Spinal cord (tissue), 10 donors: ENCODE results near the gene RNF6. TPM values are rescaled to one million over a fixed set of nuclear protein-coding genes. Genes with fewer than 3 reads are reported as not detected.

Source experiments
- DNase-seq, 6 donors: peaks; one replicate each; pipeline versions ENCODE4 v3.0.0 to v3.0.0-alpha.2; 2013 to 2015; ENCODE audit warnings: low spot score in 6 of 6, low read depth in 4 of 6
- H3K27ac ChIP-seq: one replicate; pipeline ENCODE4 v1.5.1; 2013; ENCODE audit warnings: low read depth, low read length, control low read depth
- H3K27me3 ChIP-seq: one replicate; pipeline ENCODE4 v1.6.1; 2013; ENCODE audit warnings: low read length; ENCODE audit not compliant: control insufficient read depth, insufficient read depth
- H3K36me3 ChIP-seq: one replicate; pipeline ENCODE4 v1.6.1; 2013; ENCODE audit warnings: low read length; ENCODE audit not compliant: control insufficient read depth, insufficient read depth
- H3K4me1 ChIP-seq: one replicate; pipeline ENCODE4 v1.6.1; 2013; ENCODE audit warnings: low read length; ENCODE audit not compliant: control insufficient read depth, insufficient read depth
- H3K4me3 ChIP-seq: one replicate; pipeline ENCODE4 v1.5.1; 2013; ENCODE audit warnings: low read depth, low read length, control low read depth
- H3K9me3 ChIP-seq: one replicate; pipeline ENCODE4 v1.6.1; 2013; ENCODE audit warnings: low read length; ENCODE audit not compliant: control insufficient read depth, insufficient read depth
- WGBS: methylation state at CpG from one replicate; pipeline ENCODE4 v1.1.5; 2013; ENCODE audit warnings: missing lambda C conversion rate; ENCODE audit not compliant: insufficient coverage; 5-methylcytosine and 5-hydroxymethylcytosine counted together
- polyA plus RNA-seq, 2 donors: library from polyadenylated mRNA; unstranded; fragments of 120-200 nt; gene quantifications; one replicate each; pipeline ENCODE4 v1.2.1, GENCODE V29; 2013; ENCODE audit not compliant: insufficient read length in 2 of 2
- total RNA-seq, 2 donors: library from RNA; depleted of rRNA in 1 of 2; stranded (reverse); fragments of 120-200 nt in 1 of 2; fragments of >200 nt in 1 of 2; gene quantifications; one replicate each; pipeline versions ENCODE4 v1.2.3 to v1.2.4, GENCODE V29; 2013 to 2014
- donor health status: healthy.

Gene RNF6
- total and polyA plus RNA-seq, 4 donors, result 17.9 to 32.1 (median 24.7) TPM

- no peaks in the 10 kb centered on the region for H3K9me3 ChIP-seq
- peaks cover 6% of the 10 kb centered on the region for H3K36me3 ChIP-seq
- no peaks in the 10 kb centered on the region for H3K4me1 ChIP-seq
- H3K27me3 ChIP-seq, result no peaks in the 10 kb centered on the region
- no peak overlapping the region for H3K4me3 ChIP-seq
- 100% methylated on average over 1 of the region's 1 CpG for WGBS
- DNase-seq, result no peak
- no peak overlapping the region for H3K27ac ChIP-seq
Measured at GRCh38 chr13:26208287-26208686, 13.8 kb downstream of the RNF6 start.

DNA sequence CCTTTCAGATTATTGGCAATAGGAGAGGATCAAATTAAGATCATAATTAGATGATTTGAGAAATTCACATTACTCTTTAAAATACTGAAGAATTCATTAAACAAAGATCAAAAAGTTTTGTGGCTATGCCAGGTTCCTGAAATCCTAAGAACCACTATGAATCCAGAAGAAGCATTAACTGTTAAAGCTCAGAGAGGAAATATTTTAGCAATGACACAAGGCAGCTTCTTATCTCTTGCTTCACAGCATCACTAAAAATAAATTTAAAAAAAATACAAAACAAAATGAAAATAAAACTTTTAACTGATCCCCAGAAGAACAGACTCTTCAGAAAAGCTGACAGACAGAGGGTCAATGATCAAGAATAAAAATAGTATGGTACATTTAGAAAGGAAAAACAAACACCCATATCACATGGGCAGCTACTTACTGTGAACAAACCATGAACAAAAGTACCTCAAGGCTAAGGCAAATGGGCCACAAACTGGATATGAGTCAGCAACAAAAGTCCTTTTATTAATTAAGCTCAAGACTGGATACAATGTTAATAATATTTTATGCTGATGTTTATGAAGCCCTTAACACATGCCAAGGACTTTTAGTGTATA lies 19.6 kb downstream of the RNF6 start:
- no peaks in the 10 kb centered on the region for H3K27me3 ChIP-seq
- DNase-seq, result no peak
- no peaks in the 10 kb centered on the region for H3K36me3 ChIP-seq
- H3K27ac ChIP-seq, result no peak overlapping the region
- H3K4me1 ChIP-seq, result no peaks in the 10 kb centered on the region
- no peaks in the 10 kb centered on the region for H3K9me3 ChIP-seq
- H3K4me3 ChIP-seq, result no peak overlapping the region

DNA sequence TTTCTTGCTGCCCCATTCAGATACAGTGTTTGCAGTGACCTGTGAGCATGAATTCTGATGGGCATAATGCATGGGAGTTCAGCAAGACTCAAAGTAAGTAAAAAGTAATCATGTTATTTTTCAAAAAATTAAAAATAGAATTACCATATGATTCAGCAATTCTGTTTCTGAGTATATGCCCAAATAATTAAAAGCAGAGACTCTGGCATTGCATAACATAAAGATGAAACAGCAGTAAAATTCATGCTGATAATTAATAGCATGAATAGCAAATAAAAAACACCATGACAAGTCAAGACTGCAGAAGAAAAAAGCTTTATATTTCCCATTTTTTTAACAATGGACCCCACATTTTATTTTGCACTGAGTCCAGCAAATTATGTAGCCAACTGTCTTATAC lies 21.3 kb downstream of the RNF6 start:
- DNase-seq, result no peak
- no peaks in the 10 kb centered on the region for H3K36me3 ChIP-seq
- H3K27me3 ChIP-seq, result no peaks in the 10 kb centered on the region
- H3K27ac ChIP-seq, result no peak overlapping the region
- no peak overlapping the region for H3K4me3 ChIP-seq
- peaks cover 2% of the 10 kb centered on the region for H3K9me3 ChIP-seq
- no peaks in the 10 kb centered on the region for H3K4me1 ChIP-seq

DNA sequence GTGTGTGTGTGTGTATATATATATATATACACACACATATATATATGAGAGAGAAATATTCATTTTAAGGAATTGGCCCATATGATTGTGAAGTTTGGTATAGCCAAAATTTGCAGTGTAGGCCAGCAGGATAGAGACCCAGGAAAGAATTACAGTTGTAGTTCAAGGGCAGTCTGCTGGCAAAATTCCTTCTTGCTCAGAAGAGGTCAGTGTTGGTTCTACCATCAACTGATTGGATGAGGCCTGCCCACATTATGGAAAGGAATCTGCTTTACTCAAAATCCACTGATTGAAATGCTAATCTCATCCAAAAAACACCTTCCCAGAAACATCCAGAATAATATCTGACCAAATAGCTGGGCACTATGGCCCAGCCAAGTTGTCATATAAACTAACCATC lies 24.0 kb downstream of the RNF6 start:
- Histone ChIP-seq H3K27me3 (no peaks in the 10 kb centered on the region), H3K9me3 (peaks cover 7% of the 10 kb centered on the region), H3K36me3 (no peaks in the 10 kb centered on the region), H3K27ac (no peak overlapping the region), H3K4me1 (no peaks in the 10 kb centered on the region), H3K4me3 (no peak overlapping the region)
- no peak for DNase-seq

DNA sequence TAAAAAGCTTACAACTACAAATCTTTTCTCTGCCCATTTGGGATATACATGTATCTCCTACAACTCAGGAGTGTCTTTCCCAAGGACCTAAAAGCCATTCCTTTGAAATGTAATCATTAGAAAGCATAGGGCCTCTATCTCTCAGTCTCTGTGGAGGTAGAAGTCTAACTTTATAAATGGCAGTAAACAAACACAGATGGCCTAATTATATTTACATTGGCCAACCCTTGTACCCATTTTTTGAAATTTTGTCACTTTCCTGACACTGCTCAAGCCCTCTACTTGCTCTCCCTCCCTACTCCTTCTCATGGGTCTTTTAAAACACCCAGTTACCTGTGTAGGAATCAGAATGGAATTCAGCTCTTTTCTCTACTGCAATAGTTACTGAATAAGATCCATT lies 24.8 kb downstream of the RNF6 start:
- no peak for DNase-seq
- Histone ChIP-seq H3K27ac (no peak overlapping the region), H3K4me3 (no peak overlapping the region), H3K4me1 (no peaks in the 10 kb centered on the region), H3K36me3 (no peaks in the 10 kb centered on the region), H3K27me3 (no peaks in the 10 kb centered on the region), H3K9me3 (peaks cover 7% of the 10 kb centered on the region)

GRCh38 chr13:26186995-26187394 lies 35.1 kb downstream of the RNF6 start:
- peak overlapping the region; percentile 63 for H3K4me3 ChIP-seq
- no peaks in the 10 kb centered on the region for H3K27me3 ChIP-seq
- H3K9me3 ChIP-seq, result no peaks in the 10 kb centered on the region
- peak in 1 of 6 donors; percentile 2 for DNase-seq
- no peak overlapping the region for H3K27ac ChIP-seq
- H3K4me1 ChIP-seq, result peaks cover 18% of the 10 kb centered on the region
- WGBS, result 39% methylated on average over 21 of the region's 22 CpGs
- H3K36me3 ChIP-seq, result no peaks in the 10 kb centered on the region

- H3K9me3 ChIP-seq, result no peaks in the 10 kb centered on the region
- peak; percentile 71 to 97 (median 84) for DNase-seq
- H3K27ac ChIP-seq, result peak overlapping the region; percentile 82
- peaks cover 18% of the 10 kb centered on the region for H3K4me1 ChIP-seq
- H3K27me3 ChIP-seq, result no peaks in the 10 kb centered on the region
- no peaks in the 10 kb centered on the region for H3K36me3 ChIP-seq
- WGBS, result 4% methylated on average over 61 of the region's 76 CpGs
- H3K4me3 ChIP-seq, result peak overlapping the region; percentile 63
Measured at GRCh38 chr13:26186118-26186870, 35.8 kb downstream of the RNF6 start.

DNA sequence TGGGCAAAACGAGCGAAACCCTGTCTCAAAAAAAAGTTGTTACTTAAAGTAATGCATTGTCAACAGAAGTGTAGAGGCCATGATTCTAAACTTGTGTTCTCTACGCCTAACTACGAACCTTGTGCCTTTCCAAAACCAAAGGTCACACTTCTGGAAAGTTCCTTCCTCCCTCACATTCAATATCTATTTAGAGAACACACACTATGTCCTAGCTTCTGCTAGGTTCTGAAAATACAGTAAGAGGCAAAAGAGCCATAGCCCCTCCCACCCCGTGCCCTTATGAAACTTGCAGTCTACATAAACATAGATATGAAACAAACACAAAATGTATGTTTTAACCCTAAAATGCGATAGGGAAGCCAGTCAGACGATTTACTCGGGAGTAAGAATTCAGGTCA lies 36.4 kb downstream of the RNF6 start:
- no peaks in the 10 kb centered on the region for H3K9me3 ChIP-seq
- H3K4me1 ChIP-seq, result peaks cover 18% of the 10 kb centered on the region
- no peaks in the 10 kb centered on the region for H3K36me3 ChIP-seq
- H3K4me3 ChIP-seq, result peak overlapping the region; percentile 63
- no peaks in the 10 kb centered on the region for H3K27me3 ChIP-seq
- WGBS, result 50% methylated on average over 5 of the region's 8 CpGs
- DNase-seq, result no peak
- H3K27ac ChIP-seq, result peak overlapping the region; percentile 82

- DNase-seq, result peak; percentile 31 to 90 (median 46)
Measured at GRCh38 chr13:26184791-26185250, 37.3 kb downstream of the RNF6 start.

GRCh38 chr13:26183416-26183815 lies 38.7 kb downstream of the RNF6 start:
- Histone ChIP-seq H3K4me3 (no peak overlapping the region), H3K27ac (no peak overlapping the region), H3K36me3 (no peaks in the 10 kb centered on the region), H3K9me3 (no peaks in the 10 kb centered on the region), H3K27me3 (no peaks in the 10 kb centered on the region), H3K4me1 (peaks cover 18% of the 10 kb centered on the region)
- WGBS, result no CpG with 5 or more reads among the region's 2 CpGs
- no peak for DNase-seq

More at GRCh38 chr13:26184791-26185250, 37.3 kb downstream of the RNF6 start:
- 33% methylated on average over 1 of the region's 8 CpGs for WGBS
- Histone ChIP-seq H3K4me1 (peaks cover 18% of the 10 kb centered on the region), H3K27me3 (no peaks in the 10 kb centered on the region), H3K27ac (no peak overlapping the region), H3K36me3 (no peaks in the 10 kb centered on the region), H3K4me3 (no peak overlapping the region), H3K9me3 (no peaks in the 10 kb centered on the region)
